ENCODE data around the gene NFU1.
"Not testable (repeated sequence)": the region's sequence is repeated elsewhere in the genome, so short reads cannot be mapped to it uniquely, and the experiment has no call there.

NFU1 gene

GRCh38 chr2:69386360-69386759 is 50.9 kb downstream of the NFU1 start:
- DNase-seq = no peak

GRCh38 chr2:69385443-69386151 is 51.6 kb downstream of the NFU1 start:
- DNase-seq = no peak

GRCh38 chr2:69384618-69385081 is 52.6 kb downstream of the NFU1 start:
- DNase-seq = no peak

- no peak for DNase-seq
Measured at GRCh38 chr2:69383176-69383812, 53.9 kb downstream of the NFU1 start.

- DNase-seq = no peak
Measured at GRCh38 chr2:69382547-69382946, 54.7 kb downstream of the NFU1 start.

DNA sequence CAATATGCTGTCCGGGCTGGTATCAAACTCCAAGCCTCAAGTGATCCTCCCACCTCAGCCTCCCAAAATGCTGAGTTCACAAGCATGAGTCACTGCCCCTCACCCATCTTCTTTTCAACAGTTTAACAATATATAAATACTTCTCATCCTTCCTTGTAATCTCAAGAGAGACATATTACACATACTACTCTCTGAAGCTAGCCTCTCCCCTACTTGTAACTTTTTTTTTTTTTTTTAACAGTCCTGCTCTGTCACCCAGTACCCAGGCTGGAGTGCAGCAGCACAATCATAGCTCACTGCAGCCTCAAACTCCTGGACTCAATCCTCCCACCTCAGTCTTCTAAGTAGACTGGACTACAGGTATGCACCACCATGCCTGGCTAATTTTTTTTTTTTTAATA is 55.9 kb downstream of the NFU1 start:
- DNase-seq = no peak

DNA sequence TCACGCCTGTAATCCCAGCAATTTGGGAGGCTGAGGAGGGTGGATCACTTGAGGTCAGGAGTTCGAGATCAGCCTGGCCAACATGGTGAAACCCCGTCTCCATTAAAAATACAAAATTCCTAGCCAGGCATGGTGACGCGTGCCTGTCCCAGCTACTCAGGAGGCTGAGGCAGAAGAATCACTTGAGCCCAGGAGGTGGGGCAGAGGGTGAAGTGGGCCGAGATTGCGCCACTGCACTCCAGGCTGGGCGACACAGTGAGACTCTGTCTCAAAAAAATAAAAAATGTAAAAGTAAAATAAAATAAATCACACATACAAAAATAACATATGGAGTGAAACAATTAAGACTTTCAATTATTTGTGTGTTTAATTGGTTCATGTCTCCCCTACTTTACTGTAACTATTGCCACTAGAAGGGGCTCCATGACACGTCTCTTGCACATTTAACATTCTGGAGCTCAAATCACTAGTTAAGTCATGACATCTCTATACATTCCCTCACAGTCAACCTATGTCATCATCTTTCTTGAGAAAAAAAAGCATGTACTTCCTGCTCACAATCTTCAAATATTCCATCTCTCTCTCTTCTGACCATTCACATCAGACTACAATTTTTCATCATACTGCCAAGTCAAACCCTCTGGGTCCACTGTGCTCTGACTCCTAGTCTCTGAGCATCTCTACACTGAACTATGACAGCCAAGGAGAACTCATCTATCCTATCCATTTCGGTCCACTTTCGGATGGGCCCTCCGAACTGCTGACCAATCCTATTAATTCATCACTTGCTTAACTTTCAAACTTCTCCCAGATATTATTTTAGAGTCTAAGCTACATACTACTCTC is 56.9 kb downstream of the NFU1 start:
- no peak for DNase-seq

DNA sequence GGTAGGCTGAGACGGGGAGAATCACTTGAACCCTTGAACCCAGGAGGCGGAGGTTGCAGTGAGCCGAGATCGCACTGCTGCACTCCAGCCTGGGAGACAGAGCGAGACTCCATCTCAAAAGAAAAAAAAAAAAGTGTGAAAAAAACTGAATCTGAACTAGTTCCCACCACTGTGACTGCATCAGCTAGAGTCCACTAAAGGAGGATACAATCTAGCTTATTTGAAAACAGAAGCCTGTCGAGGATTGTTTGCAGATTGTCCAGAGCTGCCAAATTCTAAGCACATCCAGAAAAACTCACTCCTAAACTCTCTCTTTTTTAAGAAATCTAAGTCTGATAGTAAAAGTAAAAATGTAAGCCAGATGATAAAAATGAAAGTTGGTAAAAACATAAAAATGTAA is 60.8 kb downstream of the NFU1 start:
- DNase-seq = no peak

- DNase-seq = peak; percentile 58
Measured at GRCh38 chr2:69375494-69376353, 61.5 kb downstream of the NFU1 start.

- DNase-seq = no peak
Measured at GRCh38 chr2:69372767-69373166, 64.5 kb downstream of the NFU1 start.

GRCh38 chr2:69369802-69370201 is 67.4 kb downstream of the NFU1 start:
- no peak for DNase-seq

DNA sequence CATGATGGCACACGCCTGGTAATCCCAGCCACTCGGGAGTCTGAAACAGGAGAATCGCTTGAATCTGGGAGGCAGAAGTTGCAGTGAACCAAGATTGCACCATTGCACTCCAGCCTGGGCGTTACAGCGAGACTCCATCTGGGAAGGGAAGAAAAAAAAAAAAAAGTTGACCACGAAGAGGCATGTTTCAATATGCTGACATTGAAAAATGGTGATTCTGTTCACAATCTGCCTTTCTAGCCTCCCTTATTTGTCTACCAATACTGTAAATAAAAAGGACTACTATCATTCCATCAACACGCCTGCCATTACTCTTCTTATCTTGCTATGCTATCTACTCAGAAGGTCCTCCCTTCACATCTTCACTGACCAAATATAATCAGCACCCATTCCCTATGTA is 68.6 kb downstream of the NFU1 start:
- DNase-seq = no peak

GRCh38 chr2:69359371-69359770 is 77.9 kb downstream of the NFU1 start:
- no peak for DNase-seq

GRCh38 chr2:69358914-69359313 is 78.3 kb downstream of the NFU1 start:
- DNase-seq = no peak

- no peak for DNase-seq
Measured at GRCh38 chr2:69356471-69356870, 80.8 kb downstream of the NFU1 start.

- not testable (repeated sequence) for DNase-seq
Measured at GRCh38 chr2:69354976-69355375, 82.3 kb downstream of the NFU1 start.

DNA sequence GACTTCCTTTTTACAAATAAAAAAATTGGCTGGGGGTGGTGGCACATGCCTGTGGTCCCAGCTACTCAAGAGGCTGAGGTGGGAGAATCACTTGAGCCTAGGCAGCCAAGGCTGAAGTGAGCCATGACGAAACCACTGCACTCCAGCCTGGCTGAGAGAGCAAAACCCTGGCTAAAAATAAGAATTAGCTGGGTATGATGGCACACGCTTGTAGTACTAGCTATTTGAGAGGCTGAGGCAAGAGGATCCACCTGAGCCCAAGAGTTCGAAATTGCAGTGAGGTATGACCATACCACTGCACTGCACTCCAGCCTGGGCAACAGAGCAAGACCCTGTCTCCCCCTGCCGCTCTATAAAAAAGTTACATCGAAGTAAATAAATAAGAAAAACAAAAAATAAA is 83.9 kb downstream of the NFU1 start:
- DNase-seq = no peak

DNA sequence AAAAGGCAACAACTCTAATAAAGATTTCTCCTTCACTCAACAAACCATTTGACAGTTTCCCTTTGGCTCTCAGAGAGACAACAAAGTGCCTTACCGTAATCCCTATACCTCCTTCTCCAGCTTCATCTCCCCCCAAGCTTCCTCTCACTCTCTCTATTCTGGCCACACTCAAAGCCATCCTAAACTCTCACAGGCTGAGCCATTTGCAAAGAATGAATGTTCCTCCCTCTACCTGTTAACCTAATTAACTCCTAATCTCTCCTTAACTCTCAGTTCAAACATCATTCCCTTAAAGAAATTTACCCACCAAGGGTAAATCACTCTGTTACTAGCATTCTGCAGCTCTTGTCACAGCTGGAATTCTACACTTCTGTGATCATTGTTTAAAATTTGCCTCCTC is 88.5 kb downstream of the NFU1 start:
- no peak for DNase-seq

Data from CD4-positive, alpha-beta T cell treated with Interleukin-10 for 1 hour (primary cell).